ENCODE results near the gene GPC6.

Gene GPC6

GRCh38 chr13:93222976-93223375 is 3.6 kb upstream of the GPC6 start:
- POLR2A ChIA-PET = no interaction called here
- TF ChIP-seq ZNF384 (IDR thresholded peaks at IDR 0.05) (0 out of 2 replicates have a peak, but pooled peaks have one; percentile 38), ELF4 (IDR thresholded peaks at IDR 0.05) (no peak), FOXA1 (IDR thresholded peaks at IDR 0.05) (no peak)
- no peak for DNase-seq (ENCODE audit: extremely low spot score)
- CTCF ChIA-PET = no interaction called here

GRCh38 chr13:93224535-93224934 is 2.1 kb upstream of the GPC6 start:
- TF ChIP-seq ARNT (IDR thresholded peaks at IDR 0.05) (no peak), FOXA1 (IDR thresholded peaks at IDR 0.05) (no peak)
- ChIA-PET POLR2A (no interaction called here), CTCF (interaction anchor here (0.7 kb wide), 1 partner anchor 25 kb away, joined by 4 read pairs; no protein-coding TSS in a partner anchor)
- no peak for DNase-seq (ENCODE audit: extremely low spot score)

DNA sequence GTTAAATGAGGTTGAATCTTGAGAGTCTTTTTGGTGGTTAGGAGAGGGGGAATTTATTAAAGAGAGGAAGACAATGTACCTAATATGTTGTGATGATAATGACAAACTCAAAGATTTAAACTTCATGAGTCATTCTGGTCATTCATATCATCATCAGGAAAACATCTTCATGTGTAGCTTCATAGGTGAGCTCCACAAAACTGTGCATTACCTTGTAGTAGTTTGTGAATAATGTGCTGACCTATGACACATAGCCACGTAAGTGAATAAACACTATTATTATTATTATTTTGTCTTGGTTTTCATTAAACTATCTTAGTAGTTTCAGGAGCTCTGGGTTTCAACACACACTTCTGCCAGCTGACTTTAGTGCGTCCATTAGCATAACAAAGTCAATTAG is 997 bp upstream of the GPC6 start:
- ChIA-PET CTCF (interaction anchor here (1.5 kb wide), 1 partner anchor 9 kb away, joined by 4 read pairs; no protein-coding TSS in a partner anchor), POLR2A (interaction anchor here (0.9 to 1.5 kb wide), 4 partner anchors 10 to 181 kb away, joined by 3 to 7 read pairs (median 4); no protein-coding TSS in a partner anchor)
- no peak for TF ChIP-seq FOXK2 (IDR thresholded peaks at IDR 0.05)
- TF ChIP-seq PKNOX1 (IDR thresholded peaks at IDR 0.05) = no peak
- TF ChIP-seq HDGF (IDR thresholded peaks at IDR 0.05; ENCODE audit: borderline replicate concordance) = no peak
- TF ChIP-seq L3MBTL2 (conservative IDR thresholded peaks at IDR 0.05) = no peak
- TF ChIP-seq FOXA1 (IDR thresholded peaks at IDR 0.05) = no peak
- TF ChIP-seq BHLHE40 (IDR thresholded peaks at IDR 0.05; ENCODE audit: borderline replicate concordance) = no peak
- DNase-seq (ENCODE audit: extremely low spot score) = no peak

- CTCF ChIA-PET = interaction anchor here (0.6 to 1.5 kb wide), 4 partner anchors 8 to 1394 kb away, joined by 3 to 4 read pairs (median 3); no protein-coding TSS in a partner anchor
- POLR2A ChIA-PET = interaction anchor here (0.9 to 3.3 kb wide), 13 partner anchors 10 to 503 kb away, joined by 3 to 21 read pairs (median 4); no protein-coding TSS in a partner anchor
- DNase-seq (ENCODE audit: extremely low spot score) = no peak
- TF ChIP-seq SP1 (IDR thresholded peaks at IDR 0.05) = no peak
- TF ChIP-seq L3MBTL2 (conservative IDR thresholded peaks at IDR 0.05) = no peak
- TF ChIP-seq PKNOX1 (IDR thresholded peaks at IDR 0.05) = no peak
- TF ChIP-seq ELF4 (IDR thresholded peaks at IDR 0.05) = no peak
- no peak for TF ChIP-seq SUZ12 (IDR thresholded peaks at IDR 0.05)
- TF ChIP-seq CTBP1 (IDR thresholded peaks at IDR 0.05; ENCODE audit: borderline replicate concordance) = no peak
- TF ChIP-seq BHLHE40 (IDR thresholded peaks at IDR 0.05; ENCODE audit: borderline replicate concordance) = no peak; the same call in 1 of the 2 replicates
- no peak for TF ChIP-seq ARNT (IDR thresholded peaks at IDR 0.05)
- TF ChIP-seq ZNF384 (IDR thresholded peaks at IDR 0.05) = no peak
- TF ChIP-seq NFRKB (IDR thresholded peaks at IDR 0.05) = no peak
- no peak for TF ChIP-seq LEF1 (IDR thresholded peaks at IDR 0.05; ENCODE audit: borderline replicate concordance)
- TF ChIP-seq TARDBP (IDR thresholded peaks at IDR 0.05) = no peak
- TF ChIP-seq FOXM1 (IDR thresholded peaks at IDR 0.05; ENCODE audit: borderline replicate concordance) = no peak
- TF ChIP-seq FOXA1 (IDR thresholded peaks at IDR 0.05) = no peak
- no peak for TF ChIP-seq HDGF (IDR thresholded peaks at IDR 0.05; ENCODE audit: borderline replicate concordance)
- TF ChIP-seq FOXK2 (IDR thresholded peaks at IDR 0.05) = no peak
Measured at GRCh38 chr13:93226065-93226622, 463 bp upstream of the GPC6 start.

- peak; percentile 59 for DNase-seq (ENCODE audit: extremely low spot score)
- ChIA-PET CTCF (interaction anchor here (1.2 kb wide), 1 partner anchor 16 kb away, joined by 3 read pairs; no protein-coding TSS in a partner anchor), POLR2A (interaction anchor here (0.6 to 3.3 kb wide), 12 partner anchors 8 to 502 kb away, joined by 3 to 21 read pairs (median 4); no protein-coding TSS in a partner anchor)
- no peak for TF ChIP-seq ZNF384 (IDR thresholded peaks at IDR 0.05)
- TF ChIP-seq CTBP1 (IDR thresholded peaks at IDR 0.05; ENCODE audit: borderline replicate concordance) = peak; percentile 4; the same call in 1 of the 2 replicates
- no peak for TF ChIP-seq L3MBTL2 (conservative IDR thresholded peaks at IDR 0.05)
- TF ChIP-seq NFRKB (IDR thresholded peaks at IDR 0.05) = no peak
Measured at GRCh38 chr13:93227280-93227877, 772 bp downstream of the GPC6 start.

DNA sequence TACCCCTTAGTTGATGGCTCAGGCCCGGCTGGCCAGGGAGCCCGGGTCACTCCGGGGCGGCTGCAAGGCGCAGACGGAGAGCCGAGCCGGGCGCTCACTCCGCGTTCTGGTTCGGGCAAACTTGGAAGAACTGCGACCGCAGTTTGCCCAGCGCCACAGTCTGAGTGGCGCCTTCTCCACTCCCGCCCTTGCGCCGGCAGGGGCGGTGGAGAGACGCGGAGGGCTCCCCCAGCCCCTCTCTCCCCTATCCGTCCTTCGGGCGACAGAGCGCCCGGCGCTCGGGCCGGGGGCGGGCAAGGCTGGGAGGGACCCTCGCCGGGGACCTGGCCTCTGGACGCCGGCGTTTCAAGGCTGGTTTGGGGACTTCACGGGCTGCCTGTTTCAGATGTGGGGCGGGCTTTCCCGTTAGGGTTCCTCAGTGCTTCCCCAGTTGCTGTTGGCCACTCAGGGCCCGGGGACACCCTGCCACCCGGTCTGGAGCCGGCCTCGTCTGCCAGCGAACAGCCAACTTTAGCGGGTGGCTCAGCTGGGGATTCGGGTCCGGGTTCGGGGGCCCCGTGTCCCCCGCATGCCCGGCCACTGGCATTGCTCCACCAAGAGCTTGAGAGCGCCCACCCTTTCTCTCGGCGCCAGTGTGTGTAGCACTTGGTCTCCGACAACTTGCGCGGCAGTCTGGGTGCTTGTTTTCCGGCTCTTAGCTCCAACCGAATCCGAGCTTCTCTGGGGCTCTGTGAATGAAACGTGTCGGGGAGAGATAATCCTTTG is 1.5 kb downstream of the GPC6 start:
- CTCF ChIA-PET = interaction anchor here (0.6 to 1.2 kb wide), 5 partner anchors 10 to 159 kb away, joined by 3 to 4 read pairs (median 3); no protein-coding TSS in a partner anchor
- peak; percentile 87 for DNase-seq (ENCODE audit: extremely low spot score)
- POLR2A ChIA-PET = interaction anchor here (0.7 to 3.3 kb wide), 18 partner anchors 8 to 423 kb away, joined by 3 to 21 read pairs (median 4); no protein-coding TSS in a partner anchor
- TF ChIP-seq BHLHE40 (IDR thresholded peaks at IDR 0.05; ENCODE audit: borderline replicate concordance) = no peak
- TF ChIP-seq ELF4 (IDR thresholded peaks at IDR 0.05) = peak; percentile 3; the same call in 1 of the 2 replicates
- TF ChIP-seq SP1 (IDR thresholded peaks at IDR 0.05) = no peak
- no peak for TF ChIP-seq PKNOX1 (IDR thresholded peaks at IDR 0.05)
- TF ChIP-seq ZNF384 (IDR thresholded peaks at IDR 0.05) = no peak
- no peak for TF ChIP-seq SUZ12 (IDR thresholded peaks at IDR 0.05)
- TF ChIP-seq FOXM1 (IDR thresholded peaks at IDR 0.05; ENCODE audit: borderline replicate concordance) = no peak
- TF ChIP-seq NFRKB (IDR thresholded peaks at IDR 0.05) = no peak
- TF ChIP-seq LEF1 (IDR thresholded peaks at IDR 0.05; ENCODE audit: borderline replicate concordance) = peak; percentile 44; the same call in 1 of the 2 replicates
- TF ChIP-seq TARDBP (IDR thresholded peaks at IDR 0.05) = no peak
- TF ChIP-seq L3MBTL2 (conservative IDR thresholded peaks at IDR 0.05) = peak; percentile 77
- no peak; the same call in 1 of the 2 replicates for TF ChIP-seq CTBP1 (IDR thresholded peaks at IDR 0.05; ENCODE audit: borderline replicate concordance)
- no peak for TF ChIP-seq FOXK2 (IDR thresholded peaks at IDR 0.05)
